ENCODE data around the gene DEXI. TPM values are rescaled to one million over a fixed set of nuclear protein-coding genes. Genes with fewer than 3 reads are reported as not detected.

DEXI gene
- total and polyA plus RNA-seq, 7 donors, result 71.9 to 122 (median 95.1) TPM

- Histone ChIP-seq H3K36me3 (ENCODE audit: insufficient read depth in 1 of 2, low read depth in 1 of 2) (no peaks in the 10 kb centered on the region), H3K27ac (no peak overlapping the region), H3K4me1 (peaks cover 44% of the 10 kb centered on the region), H3K9me3 (no peaks in the 10 kb centered on the region), H3K27me3 (ENCODE audit: insufficient read depth in 3 of 3, low read length in 2 of 3) (no peaks in the 10 kb centered on the region), H3K4me3 (no peak overlapping the region)
- DNase-seq, result no peak
- intact Hi-C loops (cut with DNase I), result no loop called here
- 74 to 85% (median 76%) methylated on average over 7 of the region's 7 CpGs for WGBS, 3 donors
- TF ChIP-seq CTCF (IDR thresholded peaks at IDR 0.05), result no peak
- no peak for ATAC-seq
Observed at GRCh38 chr16:10949424-10949970, 7.2 kb upstream of the DEXI start.

- Histone ChIP-seq H3K9me3 (no peaks in the 10 kb centered on the region), H3K4me3 (no peak overlapping the region), H3K4me1 (peaks cover 49% of the 10 kb centered on the region), H3K27me3 (ENCODE audit: insufficient read depth in 3 of 3, low read length in 2 of 3) (no peaks in the 10 kb centered on the region), H3K36me3 (ENCODE audit: insufficient read depth in 1 of 2, low read depth in 1 of 2) (no peaks in the 10 kb centered on the region), H3K27ac (no peak overlapping the region)
- no peak for TF ChIP-seq CTCF (IDR thresholded peaks at IDR 0.05)
- intact Hi-C loops (cut with DNase I), result no loop called here
- 67 to 85% (median 74%) methylated on average over 10 of the region's 10 CpGs for WGBS, 3 donors
- no peak for DNase-seq
- no peak for ATAC-seq
Observed at GRCh38 chr16:10947211-10947787, 5.0 kb upstream of the DEXI start.

- ATAC-seq (no peak), DNase-seq (no peak)
- 42 to 55% (median 46%) methylated on average over 5 of the region's 5 CpGs for WGBS, 3 donors
- no peak overlapping the region for H3K27ac ChIP-seq
- peaks cover 49% of the 10 kb centered on the region for H3K4me1 ChIP-seq
- no peaks in the 10 kb centered on the region for H3K36me3 ChIP-seq (ENCODE audit: insufficient read depth in 1 of 2, low read depth in 1 of 2)
- H3K4me3 ChIP-seq, result no peak overlapping the region
- no peaks in the 10 kb centered on the region for H3K9me3 ChIP-seq
- no peaks in the 10 kb centered on the region for H3K27me3 ChIP-seq (ENCODE audit: insufficient read depth in 3 of 3, low read length in 2 of 3)
- TF ChIP-seq CTCF (IDR thresholded peaks at IDR 0.05), result no peak
- intact Hi-C loops (cut with DNase I), result no loop called here
Observed at GRCh38 chr16:10946308-10946707, 4.0 kb upstream of the DEXI start.

- intact Hi-C loops (cut with DNase I), result no loop called here
- no peak for TF ChIP-seq CTCF (IDR thresholded peaks at IDR 0.05)
- ATAC-seq (no peak), DNase-seq (no peak)
- peaks cover 46% of the 10 kb centered on the region for H3K4me1 ChIP-seq
- no peaks in the 10 kb centered on the region for H3K9me3 ChIP-seq
- no peaks in the 10 kb centered on the region for H3K36me3 ChIP-seq (ENCODE audit: insufficient read depth in 1 of 2, low read depth in 1 of 2)
- H3K27me3 ChIP-seq (ENCODE audit: insufficient read depth in 3 of 3, low read length in 2 of 3), result no peaks in the 10 kb centered on the region
- peak overlapping the region; percentile 85 for H3K27ac ChIP-seq
- peak overlapping the region; percentile 99 for H3K4me3 ChIP-seq
- WGBS, 3 donors, result 33 to 37% (median 35%) methylated on average over 14 of the region's 14 CpGs
Observed at GRCh38 chr16:10945065-10945787, 3.0 kb upstream of the DEXI start.

Measured in psoas muscle (tissue), 8 donors.